K562 (cell line): ENCODE results near the gene DEDD. TPM values are rescaled to one million over a fixed set of nuclear protein-coding genes. Genes with fewer than 3 reads are reported as not detected.
A peak's percentile ranks its signal among the peaks of the same experiment; 100 is the strongest.

Source experiments
- ATAC-seq: fragments of 200-7000 bp; cut with Tn5 transposase; 3 replicates; pipeline ENCODE4 v1.9.1; 2020; ENCODE audit warnings: moderate library complexity
- BruUV-seq: library from RNA; stranded (reverse); fragments of 400-500 nt; replicated peaks from 2 replicates; lab custom pipeline; 2021; lab: Mats Ljungman, UMichigan
- CTCF ChIA-PET: fragments of 300-600 bp; formaldehyde crosslinking; extraction: SDS; loops from one replicate; lab custom pipeline; 2021; ENCODE audit warnings: low intra/inter-chr PET ratio; lab: Yijun Ruan, JAX
- POLR2A ChIA-PET: fragments of 300-600, 350-650 bp; sonication (Branson Sonifier 250); formaldehyde crosslinking; extraction: SDS; loops from one replicate; lab custom pipeline; 2021; ENCODE audit warnings: antibody characterized with exemption, inconsistent platforms; lab: Yijun Ruan, JAX
- DNase-seq, 4 experiments: peaks; one replicate each; pipeline versions ENCODE4 v3.0.0 to v3.0.0-alpha.2; 2011 to 2018; ENCODE audit warnings: low spot score in 3 of 4, mixed read lengths in 3 of 4; ENCODE audit errors: extremely low read depth in 1 of 4
- FAIRE-seq: peaks from 2 replicates; lab custom pipeline; 2011; peaks lifted over from hg19 to GRCh38; lab: Jason Lieb, UNC
- H2AFZ ChIP-seq: 2 replicates; pipeline ENCODE4 v1.6.0; 2011; ENCODE audit warnings: low read depth, low read length, control low read depth, inconsistent platforms
- H3K27ac ChIP-seq: fragments of 200-600 bp; 3 replicates; pipeline ENCODE4 v1.8.0; 2011; ENCODE audit warnings: low read depth, mild to moderate bottlenecking, control low read depth, inconsistent platforms, low read length, moderate library complexity, mixed read lengths; ENCODE audit errors: extremely low read depth
- H3K27me3 ChIP-seq, 2 experiments: fragments of 300-600 bp in 1 of 2; 2 replicates in 1 of 2; 3 replicates in 1 of 2; pipeline versions ENCODE4 v1.6.0 to v1.8.0; 2011; ENCODE audit warnings: inconsistent platforms in 2 of 2, low read length in 2 of 2, mild to moderate bottlenecking in 1 of 2, mixed read lengths in 1 of 2, moderate library complexity in 1 of 2; ENCODE audit not compliant: control insufficient read depth in 2 of 2, insufficient read depth in 2 of 2
- H3K36me3 ChIP-seq: fragments of 300-600 bp; 3 replicates; pipeline ENCODE4 v1.8.0; 2011; ENCODE audit warnings: mild to moderate bottlenecking, low read length, inconsistent platforms; ENCODE audit not compliant: control insufficient read depth, insufficient read depth
- H3K4me1 ChIP-seq, 2 experiments: fragments of 200-600 bp in 1 of 2; replicated peaks in 1 of 2; 2 replicates in 1 of 2; 3 replicates in 1 of 2; pipeline versions ENCODE4 v1.5.1 to v1.8.0; 2011; ENCODE audit warnings: inconsistent platforms in 2 of 2, low read length in 2 of 2, mild to moderate bottlenecking in 1 of 2, mixed read lengths in 1 of 2, moderate library complexity in 1 of 2; ENCODE audit not compliant: control insufficient read depth in 2 of 2, insufficient read depth in 2 of 2
- H3K4me2 ChIP-seq: 2 replicates; pipeline ENCODE4 v1.6.1; 2011; ENCODE audit warnings: low read length, control low read depth, inconsistent platforms, mixed read lengths; ENCODE audit not compliant: insufficient read depth
- H3K4me3 ChIP-seq: fragments of 200-600 bp; sonication (generic), shearing (Covaris generic); 2 replicates; pipeline ENCODE4 v1.5.1; 2016; ENCODE audit warnings: control low read depth, inconsistent platforms
- H3K79me2 ChIP-seq: fragments of 200-600 bp; 3 replicates; pipeline ENCODE4 v1.8.0; 2011; ENCODE audit warnings: low read length, inconsistent platforms; ENCODE audit not compliant: control insufficient read depth, insufficient read depth
- H3K9ac ChIP-seq, 2 experiments: 2 replicates each; pipeline versions ENCODE4 v1.6.0 to v1.6.1; 2011; ENCODE audit warnings: low read depth in 2 of 2, low read length in 2 of 2, control low read depth in 1 of 2, inconsistent platforms in 1 of 2, mild to moderate bottlenecking in 1 of 2, mixed read lengths in 1 of 2; ENCODE audit not compliant: insufficient read depth in 1 of 2
- H3K9me1 ChIP-seq: one replicate; pipeline ENCODE4 v1.6.0; 2011; ENCODE audit warnings: inconsistent platforms, mild to moderate bottlenecking, low read length, moderate library complexity; ENCODE audit not compliant: control insufficient read depth, insufficient read depth
- H3K9me3 ChIP-seq: replicated peaks from 2 replicates; pipeline ENCODE4 v1.5.1; 2011; ENCODE audit warnings: low read depth, low read length, inconsistent platforms; ENCODE audit not compliant: control insufficient read depth, insufficient read depth
- H4K20me1 ChIP-seq: replicated peaks from 2 replicates; pipeline ENCODE4 v1.6.1; 2011; ENCODE audit warnings: low read length, inconsistent platforms, mixed read lengths; ENCODE audit not compliant: control insufficient read depth, insufficient read depth
- ZBTB33 ChIP-seq: sonication (generic); formaldehyde crosslinking; IDR thresholded peaks from 2 replicates; pipeline ENCODE4 v1.8.1; 2023; ENCODE audit warnings: mild to moderate bottlenecking, missing genetic modification reagents
- WGBS: fragments of 100-300 bp; shearing (Covaris generic); methylation state at CpG from one replicate; pipeline ENCODE4 v1.1.6; 2016; ENCODE audit warnings: low coverage, mixed read lengths; ENCODE audit not compliant: insufficient coverage; ENCODE audit errors: missing lambda C conversion rate; 5-methylcytosine and 5-hydroxymethylcytosine counted together
- in situ Hi-C: fragments of 300-500 bp; cut with MboI; formaldehyde crosslinking; loops from 4 replicates; pipeline ENCODE4 v1.15.0; 2018; ENCODE audit warnings: inconsistent platforms, mixed read lengths
- intact Hi-C: fragments of 100-400 bp; cut with micrococcal nuclease; formaldehyde crosslinking; loops from 2 replicates; pipeline ENCODE4 v1.14.2; 2022
- polyA plus RNA-seq, 8 experiments: library from polyadenylated mRNA; depleted of rRNA in 4 of 8; stranded (reverse) in 5 of 8; unstranded in 3 of 8; fragments of >200 nt; fragmentation: Nextera tagmentation in 2 of 8; fragmentation: Illumina TruSeq in 1 of 8; extraction: Ambion mirVana in 2 of 8; extraction: Trizol in 1 of 8; gene quantifications; 2 replicates each; pipeline versions ENCODE4 v1.2.1 to v1.2.3, GENCODE V29; 2011 to 2014; ENCODE audit warnings: inconsistent platforms in 1 of 8, missing spikeins in 1 of 8
- total RNA-seq, 7 experiments: library from RNA; depleted of rRNA in 6 of 7; stranded (reverse); fragments of >200 nt in 6 of 7; fragmentation: Illumina TruSeq in 2 of 7; extraction: Trizol in 2 of 7; gene quantifications; 2 replicates each; pipeline versions ENCODE4 v1.2.1 to v1.2.3, GENCODE V29; 2011 to 2021; ENCODE audit warnings: low replicate concordance in 1 of 7
- TF ChIP-seq, protein P1 (sequence below): IDR thresholded peaks from 2 replicates; pipeline ENCODE4 v1.6.1; 2014; ENCODE audit warnings: antibody characterized with exemption

The DEDD gene
- total and polyA plus RNA-seq, 9 of the 15 experiments (the other 6 are each of a cell fraction or from before 2014, with no cell fraction given), result 11.6 to 41.0 (median 16.8) TPM

DNA sequence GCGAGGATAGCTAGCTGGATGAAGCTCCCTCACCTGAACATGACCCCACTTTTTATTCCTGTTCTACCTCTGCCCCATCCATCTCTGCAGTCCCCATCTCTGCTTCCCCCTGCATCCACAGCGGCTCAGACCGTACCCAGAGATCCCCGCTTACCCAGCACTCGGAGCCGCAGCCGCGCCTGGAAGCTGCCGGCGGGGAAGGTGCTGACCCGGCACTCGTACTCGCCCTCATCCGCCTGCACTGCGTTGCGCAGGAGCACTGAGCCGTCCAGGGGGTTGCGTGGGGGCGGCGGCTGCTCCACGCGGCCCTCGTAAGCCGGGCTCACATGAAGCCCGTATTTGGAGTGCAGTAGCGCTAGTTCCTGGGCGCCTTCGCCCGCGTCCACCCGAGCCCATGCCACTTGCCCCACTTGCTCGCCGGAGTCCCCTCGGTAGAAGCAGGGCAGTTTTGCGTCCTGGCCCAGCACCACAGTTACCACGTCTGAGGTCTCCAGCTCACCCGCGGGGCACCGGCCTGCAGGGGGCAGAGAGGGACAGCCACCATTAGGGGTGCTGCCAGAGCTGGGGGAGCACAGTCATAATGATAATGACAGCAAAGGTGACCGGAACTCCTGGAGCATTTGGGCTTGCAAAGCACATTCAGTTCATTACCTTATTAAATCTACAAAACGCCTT, 52.9 kb downstream of the DEDD start:
- POLR2A ChIA-PET, result interaction anchor here (0.6 to 2.1 kb wide), 3 partner anchors 13 to 33 kb away, joined by 3 to 5 read pairs (median 4); partner anchors contain the start of gene USF1
- in situ Hi-C loops, result loop anchor here (25.0 kb wide), 1 partner anchor 242 kb away; no protein-coding TSS in a partner anchor

More for the DNA sequence above, 52.9 kb downstream of the DEDD start:
- no peaks in the 10 kb centered on the region for H3K27me3 ChIP-seq
- H3K4me1 ChIP-seq, result peaks cover 20 to 21% of the 10 kb centered on the region in 2 experiments; a peak in 4 of 5 replicates
- FAIRE-seq, result no peak
- intact Hi-C loops, result loop anchor here (10.0 kb wide), 1 partner anchor 55 kb away; the partner anchor contains the start of gene DEDD
- no peak for ATAC-seq
- H3K9ac ChIP-seq, result no peak overlapping the region
- BruUV-seq, result no TSS peak
- no peak for DNase-seq
- CTCF ChIA-PET, result no interaction called here
- no peaks in the 10 kb centered on the region for H3K79me2 ChIP-seq
- H3K9me1 ChIP-seq, result no peaks in the 10 kb centered on the region
- no peaks in the 10 kb centered on the region for H4K20me1 ChIP-seq
- no peak overlapping the region for H3K27ac ChIP-seq
- H3K9me3 ChIP-seq, result no peaks in the 10 kb centered on the region
- no peaks in the 10 kb centered on the region for H3K36me3 ChIP-seq
- TF ChIP-seq, protein P1, sequence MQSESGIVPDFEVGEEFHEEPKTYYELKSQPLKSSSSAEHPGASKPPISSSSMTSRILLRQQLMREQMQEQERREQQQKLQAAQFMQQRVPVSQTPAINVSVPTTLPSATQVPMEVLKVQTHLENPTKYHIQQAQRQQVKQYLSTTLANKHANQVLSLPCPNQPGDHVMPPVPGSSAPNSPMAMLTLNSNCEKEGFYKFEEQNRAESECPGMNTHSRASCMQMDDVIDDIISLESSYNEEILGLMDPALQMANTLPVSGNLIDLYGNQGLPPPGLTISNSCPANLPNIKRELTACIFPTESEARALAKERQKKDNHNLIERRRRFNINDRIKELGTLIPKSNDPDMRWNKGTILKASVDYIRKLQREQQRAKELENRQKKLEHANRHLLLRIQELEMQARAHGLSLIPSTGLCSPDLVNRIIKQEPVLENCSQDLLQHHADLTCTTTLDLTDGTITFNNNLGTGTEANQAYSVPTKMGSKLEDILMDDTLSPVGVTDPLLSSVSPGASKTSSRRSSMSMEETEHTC, result no peak
- peak; percentile 65 for TF ChIP-seq ZBTB33 (CRISPR knock-in tag)
- TF ChIP-seq, all 486 proteins: peak for 1
- Histone ChIP-seq H2AFZ (no peak overlapping the region), H3K4me2 (no peak overlapping the region), H3K4me3 (no peak overlapping the region)
- WGBS, result 64% methylated on average over 39 of the region's 41 CpGs
